Cerebellar cortex (tissue), 1 donor: ENCODE data around the gene AP2A2.

Experiments
- DNase-seq: peaks from one replicate; pipeline ENCODE4 v3.0.0-alpha.2; 2015; ENCODE audit warnings: low spot score

The AP2A2 gene

DNA sequence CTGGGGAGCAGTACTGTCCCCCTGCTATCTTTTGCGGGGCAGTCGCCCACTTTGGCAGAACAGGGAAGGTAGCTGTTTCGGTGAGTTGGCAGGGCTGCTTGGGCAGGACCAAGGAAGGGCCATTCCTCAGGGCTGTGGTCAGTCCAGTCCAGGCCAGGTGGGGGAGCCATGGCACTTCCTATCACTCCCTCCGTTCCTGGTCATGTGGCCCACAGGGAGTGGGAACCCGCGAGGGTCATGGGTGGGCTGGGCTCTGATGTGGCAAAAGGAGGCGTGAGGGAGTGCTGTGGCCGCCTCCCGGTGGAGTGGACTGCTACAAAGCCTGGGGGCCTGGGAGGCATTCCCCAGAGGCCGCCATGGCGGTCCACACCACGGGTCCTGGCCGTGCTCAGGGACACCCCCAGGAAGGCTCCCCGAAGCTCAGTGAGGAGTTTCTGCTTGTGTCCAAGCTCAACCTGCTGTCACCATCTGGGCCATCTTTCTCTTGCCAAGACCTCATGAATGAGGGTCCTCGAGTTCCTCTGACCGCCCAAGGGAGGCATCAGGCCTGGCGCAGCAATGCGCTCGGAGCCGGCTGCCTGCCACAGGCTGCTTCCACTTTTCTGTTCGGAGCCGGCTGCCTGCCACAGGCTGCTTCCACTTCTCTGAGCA is 27.0 kb upstream of the AP2A2 start:
- peak; percentile 84 for DNase-seq

- no peak for DNase-seq
These were observed 25.9 kb upstream of the AP2A2 start for GRCh38 chr11:899724-900123.

GRCh38 chr11:900545-900944 is 25.1 kb upstream of the AP2A2 start:
- no peak for DNase-seq

GRCh38 chr11:901452-902061 is 24.1 kb upstream of the AP2A2 start:
- no peak for DNase-seq

GRCh38 chr11:904380-904779 is 21.3 kb upstream of the AP2A2 start:
- no peak for DNase-seq

DNA sequence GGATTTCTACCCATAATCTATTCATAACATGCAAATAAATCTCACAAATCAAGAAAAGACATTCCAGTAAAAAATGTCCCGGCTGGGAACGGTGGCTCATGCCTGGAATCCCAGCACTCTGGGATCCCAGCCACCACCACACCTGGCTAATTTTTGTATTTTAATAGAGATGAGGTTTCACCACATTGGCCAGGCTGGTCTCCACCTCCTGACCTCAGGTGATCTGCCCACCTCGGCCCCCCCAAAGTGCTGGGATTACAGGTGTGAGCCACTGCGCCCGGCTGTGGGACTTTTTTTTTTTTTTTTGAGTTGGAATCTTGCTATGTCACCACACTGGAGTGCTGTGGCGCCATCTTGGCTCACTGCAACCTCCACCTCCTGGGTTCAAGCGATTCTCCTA is 19.7 kb upstream of the AP2A2 start:
- DNase-seq = no peak

DNA sequence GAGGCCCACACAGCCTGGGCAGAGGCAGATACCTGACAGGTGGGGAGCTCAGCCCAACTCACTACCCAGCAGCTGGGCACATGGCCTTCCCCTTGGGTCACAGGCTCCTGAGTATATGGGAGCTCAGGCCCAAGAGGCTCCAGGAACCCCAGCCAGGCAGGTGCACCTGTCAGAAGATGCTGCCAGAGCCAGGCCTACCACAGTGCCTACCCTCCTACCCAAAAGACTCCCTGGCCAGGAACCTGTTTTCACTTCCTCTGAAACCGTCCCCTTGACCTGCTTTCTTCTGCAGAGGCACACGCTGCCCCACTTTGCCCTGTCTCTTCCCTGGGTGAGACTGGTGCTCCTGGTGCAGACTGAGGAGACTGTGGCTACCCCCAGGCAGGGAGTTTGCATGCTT is 18.0 kb upstream of the AP2A2 start:
- no peak for DNase-seq

- DNase-seq = no peak
These were observed 17.4 kb upstream of the AP2A2 start for GRCh38 chr11:908273-908672.

GRCh38 chr11:909406-909805 is 16.3 kb upstream of the AP2A2 start:
- no peak for DNase-seq

- DNase-seq = no peak
These were observed 15.6 kb upstream of the AP2A2 start for GRCh38 chr11:910044-910588.

DNA sequence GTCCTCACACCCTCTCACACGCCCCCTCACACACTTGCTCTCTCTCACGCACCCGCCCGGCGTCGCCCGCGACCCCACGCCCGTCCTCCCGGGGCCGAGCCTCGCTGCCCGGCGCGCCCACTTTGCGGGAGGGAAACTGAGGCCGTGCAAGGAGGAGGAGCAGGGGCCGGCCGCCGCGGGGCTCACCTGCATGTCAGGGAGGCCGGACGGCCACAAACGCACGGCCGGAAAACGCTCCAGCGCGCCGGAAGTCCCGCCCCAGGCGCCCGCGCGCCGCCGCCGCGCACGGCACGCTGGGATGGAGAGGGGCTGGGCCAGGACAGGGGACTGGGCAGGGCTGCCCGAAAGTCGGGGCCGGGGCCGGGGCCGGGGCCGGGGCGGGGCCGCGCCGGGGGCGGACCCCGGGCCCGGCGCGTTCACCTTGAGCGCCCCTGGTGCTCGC is 15.1 kb upstream of the AP2A2 start, which contains the start of gene CHID1:
TSS of gene CHID1 (minus strand) at position 222 of the 442 bp plus-strand sequence. CDS start 5,994 bp downstream, outside the sequence.
- DNase-seq = peak; percentile 78

DNA sequence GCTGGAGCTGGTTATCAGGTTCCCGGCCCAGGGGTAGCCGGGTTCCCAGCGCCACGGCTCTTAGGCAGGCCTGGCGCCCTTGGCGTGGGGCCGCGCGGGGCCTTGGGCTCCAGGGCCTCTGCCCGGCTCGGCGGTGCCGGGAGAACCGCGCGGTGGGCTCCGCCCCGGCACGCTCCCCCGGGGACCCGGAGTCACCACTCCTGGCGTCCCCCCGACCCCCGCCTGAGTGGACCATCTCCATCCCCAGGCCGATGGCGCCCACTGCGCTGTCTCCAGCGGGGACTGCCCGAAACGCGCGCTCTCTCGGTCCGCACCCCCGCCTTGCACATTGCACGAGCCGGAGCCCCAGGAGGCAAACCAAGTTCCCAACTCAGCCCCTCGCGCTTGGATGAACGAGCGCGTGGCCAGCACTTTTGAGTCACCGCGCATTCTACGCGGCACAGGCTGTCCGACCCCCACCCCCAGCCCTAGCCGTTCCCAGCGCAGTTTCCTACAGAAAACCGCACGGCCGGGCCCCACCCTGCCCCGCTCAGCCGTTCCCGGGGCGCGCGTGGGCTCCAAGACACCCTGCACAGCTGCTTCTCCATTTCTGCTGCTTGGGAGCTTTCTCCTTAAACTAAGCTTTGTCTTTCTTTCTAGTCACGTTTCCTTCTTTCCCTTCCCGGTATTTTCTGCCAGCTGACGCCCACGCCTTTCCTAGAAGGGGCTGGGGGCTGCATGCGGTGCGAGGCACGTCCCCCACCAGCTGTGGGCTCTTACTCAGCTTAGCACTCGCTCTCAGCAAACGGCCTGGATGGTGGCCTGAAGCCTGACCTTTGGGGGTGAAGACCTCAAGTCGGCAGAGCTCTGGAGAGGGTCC is 14.4 kb upstream of the AP2A2 start:
- DNase-seq = no peak

DNA sequence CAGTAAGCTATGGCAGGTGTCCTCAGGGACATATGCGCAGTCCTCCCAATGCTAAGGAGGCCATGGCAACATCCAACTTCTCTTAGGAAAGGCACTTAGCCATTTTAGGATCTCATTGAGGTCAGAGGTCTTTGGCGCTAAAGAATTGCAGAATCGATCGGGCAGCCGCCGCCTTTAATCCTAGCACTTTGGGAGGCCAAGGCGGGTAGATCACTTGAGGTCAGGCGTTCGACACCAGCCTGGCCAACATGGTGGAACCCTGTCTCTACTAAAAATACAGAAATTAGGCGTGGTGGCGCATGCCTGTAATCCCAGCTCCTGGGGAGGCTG is 13.8 kb upstream of the AP2A2 start:
- DNase-seq = no peak

GRCh38 chr11:912266-912665 is 13.4 kb upstream of the AP2A2 start:
- no peak for DNase-seq

DNA sequence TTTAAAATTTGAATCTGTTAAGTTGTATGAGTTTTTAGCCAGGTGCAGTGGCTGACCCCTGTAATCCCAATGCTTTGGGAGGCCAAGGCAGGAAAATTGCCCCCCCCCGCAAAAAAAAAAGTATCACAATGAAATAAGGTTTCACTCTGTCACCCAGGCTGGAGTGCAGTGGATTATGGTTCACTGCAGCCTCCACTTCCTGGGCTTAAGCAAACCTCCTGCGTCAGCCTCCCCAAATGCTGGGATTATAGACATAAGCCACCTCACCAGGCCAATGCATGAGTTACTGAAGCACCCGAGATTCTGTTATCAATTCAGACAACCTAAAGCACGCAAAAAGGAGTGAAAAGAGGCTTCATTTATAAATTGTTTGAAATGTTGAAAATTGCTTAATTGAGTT is 12.6 kb upstream of the AP2A2 start:
- DNase-seq = no peak

DNA sequence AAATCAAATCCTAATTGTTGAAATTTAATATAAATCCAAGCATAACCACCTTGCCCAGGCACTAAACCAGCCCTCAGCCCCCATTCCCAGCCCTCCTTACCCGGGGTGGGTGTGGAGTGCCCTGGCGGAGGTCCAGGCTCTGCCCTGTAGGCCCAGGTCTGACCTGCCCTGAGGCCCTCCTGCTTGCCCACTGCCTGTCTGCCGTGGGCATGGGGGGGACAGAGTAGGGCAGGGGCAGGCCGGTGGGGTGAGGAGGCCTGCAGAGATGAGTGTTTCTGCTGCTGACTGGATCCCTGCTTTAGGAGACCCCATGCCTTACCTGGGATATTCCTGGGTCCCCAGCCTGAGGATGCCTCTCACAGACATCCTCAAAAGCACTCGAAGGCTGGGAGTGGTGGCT is 11.5 kb upstream of the AP2A2 start:
- DNase-seq = no peak

- DNase-seq = no peak
These were observed 10.7 kb upstream of the AP2A2 start for GRCh38 chr11:914747-915501.

GRCh38 chr11:917426-917825 is 8.2 kb upstream of the AP2A2 start:
- no peak for DNase-seq

DNA sequence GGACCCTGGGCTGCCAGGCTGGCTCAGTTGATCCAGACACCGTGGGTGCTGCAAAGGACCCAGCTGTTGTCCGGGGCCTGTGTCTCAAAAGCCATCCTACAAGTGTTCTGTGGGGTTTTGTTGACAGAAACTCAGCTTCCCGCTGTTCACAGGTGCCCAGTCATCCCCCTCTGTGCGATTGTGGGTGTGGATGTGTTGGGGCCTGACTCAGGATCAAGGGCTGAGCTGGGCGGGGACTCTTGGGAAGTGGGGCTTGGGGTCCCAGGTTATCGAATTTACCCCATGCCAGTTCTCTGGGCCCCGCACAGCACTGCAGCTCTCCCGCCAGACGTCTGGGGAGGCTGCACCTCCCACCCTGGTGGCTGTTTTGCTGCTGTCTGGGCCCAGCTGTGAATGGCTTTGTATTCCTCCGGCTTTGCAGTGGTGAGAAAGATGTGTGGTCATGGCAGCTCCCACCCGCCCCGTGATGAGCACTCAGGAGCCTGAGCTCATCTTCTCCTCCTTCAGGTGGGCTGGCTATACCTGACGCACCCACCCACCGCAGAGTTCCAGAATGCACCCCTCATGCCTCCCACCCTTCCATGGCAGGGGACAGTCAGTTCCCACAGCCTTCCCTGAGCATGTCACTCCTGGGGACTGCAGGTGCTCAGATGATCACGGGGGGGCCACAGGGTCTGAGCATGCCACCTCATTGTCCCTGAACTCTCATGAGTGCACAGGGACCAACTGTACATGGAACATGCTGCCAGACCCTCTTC is 3.6 kb upstream of the AP2A2 start:
- no peak for DNase-seq

DNA sequence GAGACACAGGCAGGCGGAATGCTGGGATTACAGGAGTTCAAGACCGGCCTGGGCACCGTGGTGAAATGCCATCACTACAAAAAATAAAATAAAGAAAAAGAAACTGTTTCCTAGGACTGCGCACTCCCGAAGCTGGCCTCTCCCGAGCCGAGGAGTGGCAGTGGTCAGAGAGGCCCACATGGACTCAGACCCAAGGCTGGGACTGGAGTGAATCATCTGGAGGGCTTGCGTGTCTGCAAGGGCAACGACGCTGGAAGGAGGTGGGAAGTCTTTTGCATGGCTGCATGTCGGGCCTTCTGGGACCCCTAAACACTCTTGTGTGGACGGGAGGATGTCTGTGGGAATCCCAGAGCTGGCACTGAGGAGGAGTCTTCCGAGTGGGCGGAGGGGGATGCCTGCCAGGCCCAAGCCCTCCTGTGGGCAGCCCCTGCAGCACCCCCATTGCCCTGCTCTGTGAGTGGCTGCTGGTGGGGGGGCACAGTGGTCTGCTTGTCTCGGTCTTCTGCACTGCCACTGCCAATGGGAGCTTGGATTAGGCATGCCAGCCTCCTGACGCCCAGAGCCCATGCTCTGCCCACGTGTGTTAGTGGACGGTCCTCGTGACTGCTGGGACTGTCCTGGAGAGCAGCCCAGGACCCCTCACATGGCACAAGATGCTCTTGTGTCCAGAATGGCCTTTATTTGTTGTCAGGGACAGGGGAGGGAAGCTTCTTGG is 1.8 kb upstream of the AP2A2 start:
- no peak for DNase-seq
